ENCODE results near the gene PLA2G4B.

PLA2G4B gene

DNA sequence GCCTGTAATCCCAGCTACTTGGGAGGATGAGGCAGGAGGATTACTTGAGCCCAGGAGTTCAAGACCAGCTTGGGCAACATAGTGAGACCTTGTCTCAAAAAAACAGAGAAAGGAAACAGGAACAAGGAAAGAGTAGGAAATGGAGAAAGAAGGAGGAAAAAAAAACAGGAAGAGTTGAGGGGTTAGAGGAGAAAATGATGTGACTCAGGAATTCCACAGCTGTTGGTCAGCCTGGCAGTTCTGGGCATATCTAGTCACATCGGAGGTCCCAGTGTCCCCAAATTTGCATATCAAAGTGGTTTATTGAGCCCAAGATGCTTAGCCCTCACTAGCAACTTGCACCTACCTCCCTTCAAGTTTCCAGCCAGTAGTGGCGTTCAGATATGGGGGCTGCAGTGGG lies 29.5 kb upstream of the PLA2G4B start:
- no peak for DNase-seq

DNA sequence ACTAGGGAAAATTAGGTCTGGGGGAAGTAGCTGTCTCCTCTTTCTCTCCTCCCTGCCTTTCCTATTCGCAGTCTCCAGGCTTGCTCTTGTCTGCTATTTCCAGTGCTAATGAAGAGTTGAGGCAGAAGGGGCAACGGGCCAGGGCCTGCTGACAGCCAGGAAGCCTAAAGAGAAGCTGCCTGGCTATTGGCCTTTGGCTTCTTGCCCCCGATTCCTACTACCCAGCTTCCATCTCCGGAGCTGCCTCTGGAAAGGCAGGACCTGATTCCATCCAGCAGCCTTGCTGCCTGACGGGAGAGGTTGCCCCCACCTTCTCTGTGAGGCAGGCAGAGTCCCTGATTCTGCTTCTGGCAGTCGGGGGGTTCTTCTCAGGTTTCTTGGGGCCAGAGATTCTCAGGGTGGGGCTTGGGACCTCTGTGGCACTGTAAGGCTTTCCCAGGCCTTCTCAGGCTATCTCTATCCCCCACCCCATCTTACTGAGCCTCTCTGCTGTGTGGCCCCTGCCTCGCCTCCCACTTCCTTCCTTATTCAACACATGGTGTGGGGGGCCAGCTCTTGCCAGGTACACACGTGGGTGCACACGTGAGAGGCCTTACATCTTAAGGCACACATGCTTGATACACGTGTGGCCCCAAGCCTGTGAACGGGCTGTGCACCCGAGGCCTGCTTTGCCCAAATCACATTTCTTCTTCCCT lies 29.0 kb upstream of the PLA2G4B start:
- DNase-seq, result no peak

DNA sequence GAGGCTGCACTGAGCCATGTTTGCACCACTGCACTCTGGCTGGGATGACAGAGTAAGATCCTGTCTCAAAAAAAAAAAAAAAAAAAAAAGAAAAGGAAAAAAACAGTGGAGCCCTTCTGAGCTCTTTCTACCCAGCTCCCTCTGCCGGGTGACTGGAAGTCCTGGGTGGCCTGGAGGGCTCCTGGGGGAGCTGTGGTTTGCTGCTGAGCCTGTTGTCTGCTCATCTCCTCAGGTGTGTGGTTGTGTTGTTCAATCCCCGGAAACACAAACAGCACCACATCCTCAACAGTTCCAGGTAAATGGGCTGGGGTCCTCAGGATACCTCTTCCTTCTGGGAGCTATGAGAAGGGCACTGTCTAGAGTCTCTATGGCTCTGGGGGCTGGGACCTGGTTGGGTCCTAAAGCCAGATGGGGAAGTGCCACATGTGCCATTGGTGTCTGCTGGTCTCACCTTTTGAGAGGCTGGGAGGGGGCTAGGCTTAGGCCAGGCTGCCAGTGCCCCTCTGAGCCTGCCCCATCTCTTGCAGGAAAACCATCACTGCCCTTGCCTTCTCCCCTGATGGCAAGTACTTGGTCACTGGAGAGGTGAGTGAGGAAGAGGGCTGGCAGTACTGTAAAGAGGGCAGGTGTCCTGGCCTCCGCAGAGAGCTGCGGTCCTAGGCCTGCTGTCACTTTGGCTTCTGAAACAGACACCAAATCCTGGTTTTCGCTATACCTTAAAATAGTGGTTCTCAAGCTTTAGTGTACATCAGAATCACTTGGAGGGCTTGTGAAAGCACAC lies 27.8 kb upstream of the PLA2G4B start:
- DNase-seq, result no peak

DNA sequence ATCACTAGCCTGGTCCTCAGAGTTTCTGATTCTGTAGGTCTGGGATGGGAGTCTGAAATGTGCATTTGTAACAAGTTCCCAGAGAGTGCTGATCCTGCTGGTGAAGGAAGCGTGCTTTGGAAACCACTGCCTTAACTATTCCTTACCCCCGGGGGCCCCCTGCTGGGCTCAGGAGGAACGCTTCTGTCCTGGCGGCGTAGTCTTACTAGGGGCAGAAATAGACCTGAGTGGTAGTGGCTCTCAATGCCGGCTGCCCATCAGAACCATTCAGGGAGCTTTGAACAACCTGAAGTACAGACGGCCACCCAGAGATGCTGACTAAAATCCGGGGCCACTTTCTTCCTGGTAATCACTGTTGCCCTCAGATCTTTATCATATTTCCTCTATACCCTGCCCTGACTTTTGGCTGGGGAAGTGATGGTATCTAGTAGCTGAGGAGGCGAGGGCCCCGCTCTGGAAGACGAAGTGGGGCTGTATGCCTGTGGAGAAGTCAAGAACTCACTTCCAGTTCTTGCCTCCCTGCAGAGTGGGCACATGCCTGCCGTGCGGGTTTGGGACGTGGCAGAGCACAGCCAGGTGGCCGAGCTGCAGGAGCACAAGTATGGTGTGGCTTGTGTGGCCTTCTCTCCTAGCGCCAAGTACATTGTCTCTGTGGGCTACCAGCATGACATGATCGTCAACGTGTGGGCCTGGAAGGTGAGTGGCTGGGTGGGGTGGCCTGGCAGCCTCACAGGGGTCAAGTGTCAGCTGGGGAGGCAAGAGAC lies 27.0 kb upstream of the PLA2G4B start:
- peak; percentile 60 to 66 for DNase-seq

DNA sequence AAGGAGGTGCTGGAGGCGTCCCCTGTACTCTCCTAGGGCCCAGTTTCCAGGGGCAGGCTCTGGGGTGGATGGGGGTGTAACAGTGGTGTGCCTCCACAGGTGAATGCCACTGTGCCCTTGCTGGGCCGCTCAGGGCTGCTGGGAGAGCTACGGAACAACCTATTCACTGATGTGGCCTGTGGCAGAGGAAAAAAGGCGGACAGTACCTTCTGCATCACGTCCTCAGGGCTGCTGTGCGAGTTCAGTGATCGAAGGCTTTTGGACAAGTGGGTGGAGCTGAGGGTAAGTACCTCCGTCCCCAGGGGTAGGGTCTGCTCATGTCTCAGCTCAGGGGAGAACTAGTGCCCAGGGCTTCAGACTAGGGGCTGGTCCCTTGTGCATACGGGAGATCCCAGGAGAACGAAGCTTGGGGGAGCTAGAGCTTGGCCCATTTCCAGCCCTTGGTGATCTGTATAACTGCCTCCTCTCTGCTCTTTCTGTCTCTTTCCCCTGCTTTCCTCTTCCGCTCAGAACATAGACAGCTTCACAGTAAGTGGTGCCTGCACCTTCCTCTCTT lies 25.7 kb upstream of the PLA2G4B start:
- DNase-seq, result no peak

DNA sequence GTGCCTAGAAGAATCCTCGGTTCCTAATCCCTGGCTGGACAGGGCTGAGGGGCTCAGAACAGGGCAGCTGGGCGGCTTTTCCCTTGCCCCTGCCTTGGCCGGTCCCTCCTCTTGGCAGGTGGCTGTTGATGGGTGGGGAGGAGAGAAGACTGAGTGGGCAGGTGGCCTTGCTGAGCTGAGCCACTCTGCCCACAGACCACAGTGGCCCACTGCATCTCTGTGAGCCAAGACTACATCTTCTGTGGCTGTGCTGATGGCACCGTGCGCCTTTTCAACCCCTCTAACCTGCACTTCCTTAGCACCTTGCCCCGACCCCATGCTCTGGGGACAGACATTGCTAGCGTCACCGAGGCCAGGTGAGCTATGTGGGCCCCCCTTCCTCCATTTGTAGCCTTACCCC lies 25.2 kb upstream of the PLA2G4B start:
- DNase-seq, result no peak

DNA sequence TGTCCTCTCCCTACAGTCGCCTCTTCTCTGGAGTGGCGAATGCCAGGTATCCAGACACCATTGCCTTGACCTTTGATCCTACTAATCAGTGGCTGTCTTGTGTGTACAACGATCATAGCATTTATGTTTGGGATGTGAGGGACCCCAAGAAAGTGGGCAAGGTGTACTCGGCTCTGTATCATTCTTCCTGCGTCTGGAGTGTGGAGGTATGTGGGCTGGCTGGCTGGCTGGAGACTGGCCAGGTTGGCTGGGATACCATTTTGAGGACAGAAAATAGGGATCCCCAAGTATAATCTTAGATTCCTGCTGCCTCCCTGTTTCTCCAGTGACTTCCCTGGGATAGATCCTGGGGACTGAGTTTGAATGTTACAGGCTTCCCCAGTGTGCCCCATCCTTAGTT lies 24.1 kb upstream of the PLA2G4B start:
- no peak for DNase-seq

DNA sequence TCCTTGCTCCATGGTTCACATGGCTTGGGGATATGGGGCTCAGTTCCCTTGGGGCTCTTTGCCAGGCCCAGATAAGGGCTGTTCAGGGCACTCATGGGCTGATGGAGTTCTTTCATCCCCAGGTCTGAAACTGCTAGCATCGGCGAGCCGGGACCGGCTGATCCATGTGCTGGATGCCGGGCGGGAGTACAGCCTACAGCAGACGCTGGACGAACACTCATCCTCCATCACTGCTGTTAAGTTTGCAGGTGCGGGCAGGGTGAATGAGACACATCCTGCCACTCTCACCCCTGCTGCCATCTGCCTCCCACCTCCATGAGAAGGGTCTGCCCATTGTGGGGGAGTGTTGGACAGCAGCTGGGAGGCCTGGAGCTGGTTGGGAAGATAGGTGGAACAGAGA lies 21.9 kb upstream of the PLA2G4B start:
- DNase-seq, result no peak

DNA sequence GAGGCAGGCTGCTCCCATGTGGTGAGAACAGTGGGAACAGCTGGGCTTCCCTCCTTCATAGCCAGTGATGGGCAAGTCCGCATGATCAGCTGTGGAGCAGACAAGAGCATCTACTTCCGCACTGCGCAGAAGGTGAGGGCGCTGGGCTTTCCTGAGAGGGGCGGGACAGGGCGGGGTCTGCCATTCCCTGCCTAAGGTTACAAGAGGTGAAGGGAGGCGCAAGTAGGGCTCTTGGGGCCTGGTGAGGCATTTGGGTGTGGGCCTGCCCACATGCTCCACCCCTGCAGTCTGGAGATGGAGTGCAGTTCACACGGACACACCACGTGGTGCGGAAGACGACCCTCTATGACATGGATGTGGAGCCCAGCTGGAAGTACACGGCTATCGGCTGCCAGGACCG lies 21.3 kb upstream of the PLA2G4B start:
- DNase-seq, result no peak

DNA sequence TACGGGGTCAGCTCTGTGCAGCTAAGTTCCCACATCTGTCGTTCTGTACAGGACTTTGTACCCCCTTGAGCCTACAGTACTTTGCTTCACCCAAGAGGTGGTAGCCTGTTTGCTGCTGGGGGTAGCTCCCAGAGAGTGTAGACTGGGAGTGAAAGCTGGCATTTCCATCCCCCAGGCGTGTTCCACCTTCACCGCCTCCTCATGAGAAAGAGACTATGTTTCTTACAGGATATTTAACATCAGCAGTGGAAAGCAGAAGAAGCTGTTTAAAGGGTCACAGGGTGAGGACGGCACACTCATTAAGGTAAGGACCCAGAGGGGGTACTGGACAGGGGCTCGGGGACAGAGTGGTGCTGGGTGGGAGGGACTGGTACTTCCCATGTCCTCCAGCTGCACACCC lies 20.9 kb upstream of the PLA2G4B start:
- no peak for DNase-seq

DNA sequence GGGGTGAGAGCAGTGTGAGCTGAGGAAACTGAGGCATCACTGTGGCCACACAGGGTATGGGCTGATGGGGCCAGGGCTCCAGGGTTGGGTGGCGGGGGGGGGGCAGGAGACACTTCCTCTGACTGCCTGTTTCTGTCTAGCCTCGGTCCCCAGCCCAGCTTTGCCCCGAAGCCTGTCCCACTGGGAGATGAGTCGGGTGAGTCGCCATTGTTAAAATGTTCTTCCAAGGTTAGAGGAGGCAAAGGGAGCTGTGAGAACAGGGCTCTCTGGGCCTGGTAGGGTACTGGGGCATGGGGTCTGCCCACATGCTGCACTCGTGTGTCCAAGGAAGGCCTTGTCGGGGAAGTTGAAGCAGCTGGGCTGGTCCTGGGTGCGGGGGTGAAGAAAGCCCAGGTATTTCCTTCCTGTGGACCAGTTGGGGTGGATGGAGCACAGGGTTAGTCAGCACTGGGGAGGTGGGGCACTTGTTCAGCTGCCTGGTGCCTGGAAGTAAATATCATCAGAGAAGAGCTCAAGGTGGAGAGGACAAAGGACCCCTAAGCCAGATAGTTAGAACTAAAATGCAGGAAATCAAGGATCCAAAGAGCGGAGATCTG lies 19.1 kb upstream of the PLA2G4B start:
- DNase-seq, result no peak

DNA sequence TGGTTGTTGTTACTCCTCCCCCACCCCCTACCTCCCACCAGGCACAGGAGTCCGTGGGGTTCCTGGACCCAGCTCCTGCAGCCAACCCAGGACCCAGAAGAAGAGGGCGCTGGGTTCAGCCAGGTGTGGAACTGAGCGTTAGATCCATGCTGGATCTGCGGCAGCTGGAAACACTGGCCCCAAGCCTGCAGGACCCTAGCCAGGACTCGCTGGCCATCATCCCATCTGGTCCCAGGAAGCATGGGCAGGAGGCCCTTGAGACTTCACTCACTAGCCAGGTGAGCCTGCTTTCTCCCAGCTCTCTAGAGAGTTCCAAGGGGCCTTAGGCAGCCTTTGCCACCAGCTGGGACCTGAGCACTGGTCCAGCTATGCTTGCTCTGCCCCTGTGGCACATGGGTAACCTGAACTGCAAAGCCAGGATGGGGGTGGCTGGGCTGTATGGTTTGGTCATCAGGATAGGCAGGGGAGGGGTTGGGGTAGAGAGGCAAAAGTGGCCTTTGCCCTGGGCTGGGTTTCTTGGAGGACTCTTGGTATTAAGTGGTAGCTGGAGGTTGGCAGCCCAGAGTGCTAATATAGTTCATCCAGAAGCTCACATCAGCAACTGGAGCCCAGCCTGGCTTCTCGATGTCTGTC lies 17.7 kb upstream of the PLA2G4B start:
- no peak for DNase-seq

DNA sequence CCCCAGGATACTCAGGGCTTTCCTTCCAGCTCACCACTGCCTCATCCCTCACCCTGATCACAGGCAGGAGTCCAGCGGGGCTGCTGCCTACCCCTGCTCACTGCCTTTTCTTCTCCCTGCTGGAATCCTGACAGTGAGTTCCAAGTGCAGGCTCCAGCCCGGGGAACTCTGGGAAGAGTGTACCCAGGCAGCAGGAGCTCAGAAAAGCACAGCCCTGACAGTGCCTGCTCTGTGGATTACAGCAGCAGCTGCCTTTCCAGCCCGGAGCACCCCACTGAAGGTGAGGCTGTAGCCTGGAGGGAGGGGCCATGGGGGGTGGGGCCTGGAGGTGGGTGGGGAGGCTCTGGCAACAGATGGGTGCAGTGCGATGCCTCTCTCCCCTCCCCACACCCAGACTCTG lies 16.8 kb upstream of the PLA2G4B start:
- DNase-seq, result no peak

DNA sequence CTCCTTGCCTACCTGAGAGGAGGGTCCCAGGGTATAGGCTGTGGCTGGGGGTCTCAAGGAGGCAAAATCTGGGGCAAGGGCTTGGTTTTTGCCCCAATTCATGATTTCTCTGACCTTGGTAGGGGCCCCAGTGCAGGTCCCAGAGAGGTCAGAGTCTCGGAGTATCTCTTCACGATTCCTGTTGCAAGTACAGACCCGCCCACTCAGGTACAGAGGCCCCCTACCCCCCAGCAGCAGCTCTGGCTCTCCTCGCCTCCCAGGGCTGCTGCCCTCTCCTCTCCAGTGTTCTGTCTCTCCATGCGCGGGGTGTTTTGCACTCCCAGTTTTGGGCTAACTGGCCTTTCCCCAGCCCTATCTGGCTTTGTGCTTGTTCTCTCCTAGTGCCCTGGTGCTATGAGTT lies 16.2 kb upstream of the PLA2G4B start:
- DNase-seq, result no peak

DNA sequence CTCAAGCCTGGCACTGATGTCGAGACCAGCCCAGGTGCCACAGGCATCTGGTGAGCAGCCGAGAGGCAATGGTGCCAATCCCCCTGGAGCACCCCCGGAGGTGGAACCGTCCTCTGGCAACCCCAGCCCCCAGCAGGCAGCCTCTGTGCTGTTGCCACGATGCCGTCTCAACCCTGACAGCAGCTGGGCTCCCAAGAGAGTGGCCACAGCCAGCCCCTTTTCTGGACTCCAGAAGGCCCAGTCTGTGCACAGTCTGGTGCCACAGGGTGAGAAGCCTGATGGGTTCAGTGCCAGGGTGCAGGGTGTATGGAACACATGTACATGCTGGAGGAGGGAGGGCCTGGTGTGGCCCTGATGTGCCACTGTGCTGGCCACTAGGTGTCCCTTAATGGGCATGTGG lies 15.7 kb upstream of the PLA2G4B start:
- no peak for DNase-seq

DNA sequence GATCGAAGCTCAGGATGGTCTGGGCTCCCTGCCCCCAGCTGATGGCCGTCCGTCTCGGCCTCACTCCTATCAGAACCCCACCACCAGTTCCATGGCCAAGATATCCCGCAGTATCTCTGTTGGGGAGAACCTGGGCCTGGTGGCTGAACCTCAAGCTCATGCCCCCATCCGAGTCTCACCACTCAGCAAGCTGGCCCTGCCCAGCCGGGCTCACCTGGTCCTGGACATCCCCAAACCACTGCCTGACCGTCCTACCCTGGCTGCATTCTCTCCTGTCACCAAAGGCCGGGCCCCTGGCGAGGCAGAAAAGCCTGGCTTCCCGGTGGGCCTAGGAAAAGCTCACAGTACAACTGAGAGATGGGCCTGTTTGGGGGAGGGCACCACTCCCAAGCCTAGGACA lies 15.1 kb upstream of the PLA2G4B start:
- no peak for DNase-seq

DNA sequence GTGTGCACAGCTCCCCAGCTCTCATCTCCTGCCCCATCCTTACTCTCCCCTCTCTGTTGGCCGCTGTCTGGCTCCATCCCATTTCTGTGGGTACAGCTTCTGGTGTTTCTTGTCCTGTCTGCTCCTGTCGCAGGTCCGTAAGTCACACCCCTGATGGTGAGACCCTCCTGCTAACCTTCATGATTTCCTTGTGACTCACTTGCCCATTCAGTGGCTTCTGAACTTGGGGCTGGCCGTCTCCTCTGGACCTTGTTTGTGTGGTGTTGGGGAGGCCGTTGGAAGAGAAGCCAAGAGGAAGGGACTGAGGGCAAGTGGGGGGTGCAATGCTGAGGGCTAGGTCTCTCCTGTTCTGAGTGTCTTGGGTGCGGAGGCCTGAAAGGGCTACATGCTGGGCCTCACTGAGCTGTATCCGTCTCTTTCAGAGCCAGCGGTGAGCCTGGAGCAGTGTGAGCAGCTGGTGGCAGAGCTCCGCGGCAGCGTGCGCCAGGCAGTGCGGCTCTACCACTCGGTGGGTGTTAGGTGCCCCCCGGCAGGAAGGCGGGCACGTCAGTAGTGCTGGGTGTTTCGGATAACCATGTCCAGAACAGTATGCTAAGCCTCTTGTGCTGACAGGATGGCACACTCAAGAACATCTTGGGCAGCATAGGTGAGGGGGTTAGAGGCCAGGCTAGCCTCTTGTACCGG lies 14.4 kb upstream of the PLA2G4B start:
- DNase-seq, result no peak

DNA sequence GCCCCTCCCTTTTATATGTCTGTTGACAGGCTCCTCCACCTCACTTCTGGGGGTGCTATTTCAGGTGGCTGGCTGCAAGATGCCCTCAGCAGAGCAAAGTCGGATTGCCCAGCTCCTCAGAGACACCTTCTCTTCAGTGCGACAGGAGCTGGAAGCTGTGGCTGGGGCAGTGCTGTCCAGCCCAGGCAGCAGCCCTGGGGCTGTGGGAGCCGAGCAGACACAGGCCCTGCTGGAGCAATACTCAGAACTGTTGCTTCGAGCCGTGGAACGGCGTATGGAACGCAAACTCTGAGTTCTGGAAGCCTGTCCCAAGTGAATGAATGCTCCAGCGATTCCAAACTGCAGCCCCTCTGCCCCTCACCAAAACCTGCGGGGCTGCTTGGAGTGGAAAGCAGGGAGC lies 13.5 kb upstream of the PLA2G4B start:
- no peak for DNase-seq

DNA sequence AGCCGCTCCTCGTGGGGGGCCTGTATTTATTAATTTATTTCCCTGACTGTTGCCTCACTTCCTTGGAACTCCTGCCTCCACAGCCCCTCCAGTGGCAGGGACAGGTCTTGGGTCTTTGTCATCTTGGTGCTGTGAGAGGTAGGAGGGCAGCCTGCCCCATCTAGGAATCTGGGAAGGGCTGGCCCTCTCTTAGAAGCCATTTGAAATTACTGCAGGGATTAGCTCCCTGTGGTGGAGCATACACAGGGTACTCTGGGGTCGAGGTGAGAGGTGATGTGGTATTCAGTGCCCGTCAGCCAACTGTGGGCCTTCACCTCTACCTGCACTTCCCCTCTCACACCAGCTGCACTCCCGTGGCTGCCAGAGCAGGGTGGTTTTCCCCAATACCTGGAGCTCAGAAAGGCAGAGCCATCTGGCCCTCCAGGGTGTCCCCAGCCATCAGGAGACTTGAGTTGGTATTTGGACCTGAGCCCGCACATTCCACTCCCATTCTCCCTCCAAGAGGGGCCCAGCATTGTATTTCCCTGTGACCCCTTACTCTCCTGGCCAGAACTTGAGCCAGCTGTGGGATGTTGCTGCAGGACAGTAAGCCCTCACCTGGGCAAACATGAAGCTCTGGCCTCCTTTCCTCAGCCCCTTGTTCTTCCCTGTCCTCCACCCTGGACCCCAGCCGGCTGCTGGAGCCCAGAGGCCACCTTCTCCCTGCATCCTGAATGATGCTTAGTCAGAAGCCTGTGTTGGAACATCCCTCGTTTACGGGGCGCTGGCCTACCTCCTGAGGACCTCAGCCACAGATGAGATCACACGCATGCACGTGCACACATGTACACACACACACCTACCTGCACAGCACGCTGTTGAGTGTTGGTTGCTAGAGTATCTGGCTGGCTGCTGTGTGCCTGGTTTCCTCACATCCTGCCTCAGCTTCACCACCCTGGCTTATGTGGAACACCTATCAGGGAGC lies 12.8 kb upstream of the PLA2G4B start:
- DNase-seq, result no peak

DNA sequence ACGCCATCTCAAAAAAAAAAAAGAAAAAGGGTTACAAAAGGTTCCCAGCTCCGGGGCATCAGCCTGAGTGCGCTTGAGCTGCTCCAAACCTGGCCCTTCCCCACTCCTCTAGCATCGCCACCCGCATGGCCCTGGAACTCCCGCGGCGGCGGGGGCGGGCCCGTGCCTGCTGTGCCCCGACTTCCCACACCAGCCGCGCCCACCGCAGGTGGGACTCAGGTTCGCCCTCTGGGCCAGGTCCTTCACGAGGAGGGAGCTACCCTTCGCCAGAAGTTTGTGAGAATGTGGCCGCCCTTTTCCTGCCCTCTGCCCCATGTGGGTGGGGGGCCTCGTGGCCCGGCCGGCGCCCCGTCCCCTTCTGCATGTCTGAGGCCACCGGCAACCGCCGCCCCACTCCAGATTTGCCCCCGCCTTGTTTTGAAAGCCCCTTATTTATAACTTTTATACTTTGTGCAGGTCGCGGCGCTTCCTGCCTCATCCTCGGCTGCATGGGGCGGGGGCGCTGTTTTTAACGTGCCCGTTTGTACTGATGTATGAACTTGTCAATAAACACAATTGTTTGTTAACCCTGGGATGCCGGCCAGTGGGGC lies 11.3 kb upstream of the PLA2G4B start:
- DNase-seq, result peak in 1 of 2 donors; percentile 16
